RWPE1 (cell line): Measurements from ENCODE around the gene UQCRH.
"Not testable (repeated sequence)": the region's sequence is repeated elsewhere in the genome, so short reads cannot be mapped to it uniquely, and the experiment has no call there.

Experiments used
- CTCF ChIA-PET: fragments of 350-600 bp; sonication (Branson Sonifier 250); formaldehyde crosslinking; extraction: SDS; loops from one replicate; lab custom pipeline; 2021; lab: Yijun Ruan, JAX
- POLR2A ChIA-PET: fragments of 400-600 bp; formaldehyde crosslinking; extraction: SDS; loops from one replicate; lab custom pipeline; 2020; ENCODE audit warnings: antibody characterized with exemption; ENCODE audit not compliant: low non-redundant PET; lab: Yijun Ruan, JAX
- DNase-seq: peaks from one replicate; pipeline ENCODE4 v3.0.0; 2012; ENCODE audit warnings: low spot score
- H3K27ac ChIP-seq: fragments of 450-650 bp; 2 replicates; pipeline ENCODE4 v1.5.1; 2017
- CTCF ChIP-seq: fragments of 450-650 bp; conservative IDR thresholded peaks from 2 replicates; pipeline ENCODE4 v1.5.1; 2017; ENCODE audit warnings: low read depth, mild to moderate bottlenecking

Gene UQCRH

GRCh38 chr1:46322191-46322590 is 18.7 kb downstream of the UQCRH start:
- CTCF ChIA-PET, DNase-seq, H3K27ac ChIP-seq, POLR2A ChIA-PET: not testable (repeated sequence)

DNA sequence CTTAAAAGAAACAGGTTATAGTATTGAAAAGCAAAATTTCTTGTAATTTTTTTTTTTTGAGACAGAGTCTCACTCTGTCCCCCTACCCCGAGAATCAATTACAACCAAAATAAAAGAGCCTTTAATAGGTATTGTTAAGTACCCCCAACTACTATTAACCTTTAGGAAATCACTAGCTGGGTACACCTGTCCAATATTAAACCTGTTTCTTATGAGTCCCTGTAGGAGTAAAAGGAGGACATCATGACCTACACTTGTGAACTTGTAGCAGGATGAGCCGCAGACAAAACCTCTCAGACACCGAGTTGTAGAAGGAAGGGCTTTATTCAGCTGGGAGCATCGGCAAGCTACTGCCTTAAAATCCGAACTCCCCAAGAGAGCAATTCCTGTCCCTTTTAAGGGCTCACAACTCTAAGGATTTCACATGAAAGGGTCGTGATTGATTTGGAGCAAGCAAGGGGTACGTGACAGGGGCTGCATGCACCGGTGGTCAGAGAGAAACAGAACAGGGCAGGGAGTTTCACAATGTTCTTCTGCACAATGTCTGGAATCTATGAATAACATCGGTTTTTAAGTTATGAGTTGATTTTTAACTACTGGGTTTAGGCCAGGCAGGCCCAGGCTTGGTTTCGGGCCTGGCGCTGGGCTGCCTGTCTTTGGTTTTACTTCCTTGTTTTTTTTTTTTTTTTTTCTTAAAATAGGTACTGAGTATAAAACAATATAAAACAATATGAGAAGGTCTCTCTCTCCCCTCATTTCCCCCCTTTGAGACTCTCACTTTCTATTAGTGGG is 22.0 kb downstream of the UQCRH start:
- DNase-seq, POLR2A ChIA-PET, CTCF ChIA-PET: not testable (repeated sequence)
- peak overlapping the region; percentile 47 for H3K27ac ChIP-seq

- H3K27ac ChIP-seq, POLR2A ChIA-PET, DNase-seq, CTCF ChIA-PET: not testable (repeated sequence)
These were observed 24.7 kb downstream of the UQCRH start for GRCh38 chr1:46328182-46328581.

DNA sequence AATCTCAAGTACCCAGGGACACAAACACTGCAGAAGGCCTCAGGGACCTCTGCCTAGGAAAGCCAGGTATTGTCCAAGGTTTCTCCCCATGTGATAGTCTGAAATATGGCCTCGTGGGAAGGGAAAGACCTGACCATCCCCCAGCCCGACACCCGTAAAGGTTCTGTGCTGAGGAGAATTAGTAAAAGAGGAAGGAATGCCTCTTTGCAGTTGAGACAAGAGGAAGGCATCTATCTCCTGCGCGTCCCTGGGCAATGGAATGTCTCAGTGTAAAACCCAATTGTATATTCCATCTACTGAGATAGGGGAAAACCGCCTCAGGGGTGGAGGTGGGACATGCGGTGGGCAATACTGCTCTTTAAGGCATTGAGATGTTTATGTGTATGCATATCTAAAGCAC is 26.3 kb downstream of the UQCRH start:
- H3K27ac ChIP-seq, POLR2A ChIA-PET, DNase-seq, CTCF ChIA-PET: not testable (repeated sequence)

DNA sequence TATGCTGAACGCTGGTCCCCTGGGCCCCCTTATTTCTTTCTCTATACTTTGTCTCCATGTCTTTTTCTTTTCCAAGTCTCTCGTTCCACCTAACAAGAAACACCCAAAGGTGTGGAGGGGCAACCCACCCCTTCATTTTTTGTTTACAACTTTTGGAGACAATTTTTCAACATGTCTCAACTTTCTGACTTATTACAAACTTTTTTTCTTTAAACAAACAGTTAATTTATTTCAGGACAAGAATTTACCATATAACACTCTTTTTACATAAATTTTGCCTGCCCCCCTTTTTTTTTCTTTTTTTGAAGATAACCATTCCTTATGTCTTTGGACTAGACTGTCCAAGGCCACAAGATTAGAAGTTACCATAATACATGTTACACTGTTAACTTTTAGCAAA is 26.9 kb downstream of the UQCRH start:
- H3K27ac ChIP-seq, POLR2A ChIA-PET, DNase-seq: not testable (repeated sequence)
- CTCF ChIA-PET = interaction anchor here (0.7 kb wide), 1 partner anchor 21 kb away, joined by 3 read pairs; no protein-coding TSS in a partner anchor

DNA sequence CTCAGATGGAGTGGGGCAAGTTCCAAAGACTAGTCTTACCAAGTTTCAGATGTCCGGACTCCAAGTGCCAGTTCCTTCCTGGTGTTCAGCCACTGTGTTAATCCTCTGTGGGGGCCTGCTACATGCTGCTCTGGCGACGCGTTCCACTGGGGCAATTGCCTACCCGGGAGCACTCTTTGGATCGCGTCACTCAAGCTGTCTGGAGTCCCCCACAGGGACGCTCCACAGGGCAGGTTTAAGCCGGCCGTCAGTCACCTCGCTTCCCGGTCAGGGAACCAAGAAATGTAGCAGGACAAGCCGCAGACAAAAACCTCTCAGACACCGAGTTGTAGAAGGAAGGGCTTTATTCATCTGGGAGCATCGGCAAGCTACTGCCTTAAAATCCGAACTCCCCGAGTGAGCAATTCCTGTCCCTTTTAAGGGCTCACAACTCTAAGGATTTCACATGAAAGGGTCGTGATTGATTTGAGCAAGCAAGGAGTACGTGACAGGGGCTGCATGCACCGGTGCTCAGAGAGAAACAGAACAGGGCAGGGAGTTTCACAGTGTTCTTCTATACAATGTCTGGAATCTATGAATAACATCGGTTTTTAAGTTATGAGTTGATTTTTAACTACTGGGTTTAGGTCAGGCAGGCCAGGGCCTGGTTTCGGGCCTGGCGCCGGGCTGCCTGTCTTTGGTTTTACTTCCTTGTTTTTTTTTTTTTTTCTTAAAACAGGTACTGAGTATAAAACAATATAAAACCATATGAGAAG is 28.5 kb downstream of the UQCRH start:
- CTCF ChIA-PET = interaction anchor here (0.6 to 0.9 kb wide), 2 partner anchors 9 to 23 kb away, joined by 3 to 4 read pairs; no protein-coding TSS in a partner anchor
- DNase-seq, POLR2A ChIA-PET, H3K27ac ChIP-seq: not testable (repeated sequence)

GRCh38 chr1:46333300-46334029 is 30.0 kb downstream of the UQCRH start:
- peak; percentile 34 for DNase-seq
- POLR2A ChIA-PET = no interaction called here
- H3K27ac ChIP-seq = no peak overlapping the region

GRCh38 chr1:46334030-46334384 is 30.5 kb downstream of the UQCRH start:
- ChIA-PET POLR2A (no interaction called here), CTCF (interaction anchor here (1.1 kb wide), 1 partner anchor 14 kb away, joined by 3 read pairs; no protein-coding TSS in a partner anchor)
- no peak for TF ChIP-seq CTCF
- no peak overlapping the region for H3K27ac ChIP-seq
- no peak for DNase-seq

More at GRCh38 chr1:46333300-46334029, 30.0 kb downstream of the UQCRH start:
- CTCF ChIA-PET = interaction anchor here (0.6 to 1.1 kb wide), 2 partner anchors 8 to 14 kb away, joined by 3 to 4 read pairs; no protein-coding TSS in a partner anchor
- TF ChIP-seq CTCF = no peak

- ChIA-PET POLR2A (no interaction called here), CTCF (interaction anchor here (0.7 kb wide), 1 partner anchor 40 kb away, joined by 4 read pairs; no protein-coding TSS in a partner anchor)
- TF ChIP-seq CTCF = no peak
- no peak overlapping the region for H3K27ac ChIP-seq
- no peak for DNase-seq
These were observed 31.6 kb downstream of the UQCRH start for GRCh38 chr1:46335081-46335480.

DNA sequence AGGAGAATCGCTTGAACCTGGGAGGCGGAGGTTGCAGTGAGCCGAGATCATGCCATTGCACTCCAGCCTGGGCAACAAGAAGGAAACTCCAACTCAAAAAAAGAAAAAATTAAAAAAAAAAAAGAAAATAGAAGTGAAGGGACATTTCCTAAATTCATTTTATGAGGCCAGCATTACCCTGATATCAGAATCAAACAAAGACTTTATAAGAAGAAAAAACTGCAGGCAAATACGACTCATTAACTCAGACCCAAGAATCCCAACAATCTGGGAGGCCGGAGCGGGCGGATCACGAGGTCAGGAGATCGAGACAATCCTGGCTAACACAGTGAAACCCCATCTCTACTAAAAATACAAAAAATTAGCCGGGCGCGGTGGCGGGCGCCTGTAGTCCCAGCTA is 33.9 kb downstream of the UQCRH start:
- CTCF ChIA-PET, DNase-seq, H3K27ac ChIP-seq: not testable (repeated sequence)
- POLR2A ChIA-PET = interaction anchor here (0.6 kb wide), 1 partner anchor 1562 kb away, joined by 4 read pairs; no protein-coding TSS in a partner anchor
